ENCODE results near the gene CDK18.
"Not testable (repeated sequence)": the region's sequence is repeated elsewhere in the genome, so short reads cannot be mapped to it uniquely, and the experiment has no call there.

The CDK18 gene

GRCh38 chr1:205481218-205481617 is 23.3 kb upstream of the CDK18 start:
- DNase-seq (ENCODE audit: low spot score): no peak

- DNase-seq (ENCODE audit: low spot score): peak; percentile 78
Observed at GRCh38 chr1:205481629-205482151, 22.8 kb upstream of the CDK18 start.

GRCh38 chr1:205482587-205482986 is 21.9 kb upstream of the CDK18 start:
- not testable (repeated sequence) for DNase-seq (ENCODE audit: low spot score)

GRCh38 chr1:205483372-205483771 is 21.1 kb upstream of the CDK18 start:
- DNase-seq (ENCODE audit: low spot score): no peak

GRCh38 chr1:205484985-205485967 is 19.2 kb upstream of the CDK18 start:
- peak; percentile 83 for DNase-seq (ENCODE audit: low spot score)

- DNase-seq (ENCODE audit: low spot score): no peak
Observed at GRCh38 chr1:205486258-205486657, 18.2 kb upstream of the CDK18 start.

GRCh38 chr1:205488074-205488723 is 16.3 kb upstream of the CDK18 start:
- peak; percentile 75 for DNase-seq (ENCODE audit: low spot score)

DNA sequence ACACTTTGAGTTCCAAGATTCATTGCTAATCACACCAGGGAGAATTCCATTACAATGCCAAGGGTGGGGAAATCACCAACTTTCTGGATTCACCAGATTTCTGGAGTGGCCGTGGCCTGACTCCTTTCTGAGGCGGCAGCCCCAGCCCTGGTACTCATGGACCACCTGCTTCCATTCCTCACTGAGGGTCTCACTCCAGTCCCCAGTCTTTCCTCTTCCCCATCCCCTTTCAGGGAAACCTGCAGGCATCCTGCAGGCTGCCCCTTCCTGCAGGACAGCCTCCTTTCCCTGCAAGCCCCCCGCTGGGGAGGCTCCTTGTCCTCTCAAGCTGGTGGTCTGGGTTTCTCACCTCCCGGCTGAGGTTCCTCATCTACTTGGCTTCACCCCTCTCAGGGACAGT is 12.7 kb upstream of the CDK18 start:
- DNase-seq (ENCODE audit: low spot score): no peak

GRCh38 chr1:205492201-205492667 is 12.2 kb upstream of the CDK18 start:
- DNase-seq (ENCODE audit: low spot score): no peak

- no peak for DNase-seq (ENCODE audit: low spot score)
Observed at GRCh38 chr1:205492774-205493173, 11.7 kb upstream of the CDK18 start.

DNA sequence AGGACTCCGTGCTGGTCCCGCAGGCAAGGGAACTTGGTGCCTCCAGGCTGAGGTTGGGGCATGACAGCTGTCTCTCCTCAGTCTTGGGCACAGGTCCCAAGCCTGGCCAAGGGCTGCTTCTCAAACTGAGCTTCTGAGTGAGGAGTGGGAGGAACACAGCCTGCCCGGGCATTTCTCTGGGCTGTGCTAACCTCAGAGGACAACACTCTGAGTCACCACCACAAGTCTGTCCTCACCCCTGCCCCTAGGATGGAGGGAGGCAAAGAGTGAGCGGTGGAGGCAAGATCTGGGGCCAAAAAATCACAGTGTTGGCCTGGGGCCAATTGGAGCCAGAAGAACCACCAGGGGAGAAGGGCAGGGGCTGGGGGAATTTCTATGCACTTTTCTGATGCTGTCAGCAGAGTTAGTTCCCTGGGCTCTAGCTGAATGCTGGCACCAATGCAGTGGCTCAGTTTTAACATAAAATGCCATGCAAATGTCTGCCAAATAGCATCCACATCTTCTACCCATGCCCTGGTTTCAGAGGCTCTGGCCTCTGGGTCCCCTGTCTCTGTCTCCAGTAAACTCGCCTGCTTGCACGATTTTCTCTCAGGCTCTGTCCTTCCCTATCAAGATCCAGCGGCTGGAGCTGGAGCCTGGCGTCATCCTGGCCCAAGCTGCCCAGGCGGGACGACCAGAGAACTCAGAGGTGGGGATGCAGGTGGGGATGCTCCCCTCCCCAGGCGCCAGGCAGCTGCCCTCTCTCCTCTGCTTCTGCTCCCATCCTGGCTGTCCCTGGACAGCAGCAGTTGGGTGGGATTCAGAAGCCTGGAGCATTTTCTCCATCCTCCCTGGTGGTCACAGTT is 11.0 kb upstream of the CDK18 start:
- DNase-seq (ENCODE audit: low spot score): no peak

- DNase-seq (ENCODE audit: low spot score): no peak
Observed at GRCh38 chr1:205494115-205494514, 10.4 kb upstream of the CDK18 start.

- no peak for DNase-seq (ENCODE audit: low spot score)
Observed at GRCh38 chr1:205495237-205495823, 9.1 kb upstream of the CDK18 start.

GRCh38 chr1:205496661-205497060 is 7.8 kb upstream of the CDK18 start:
- DNase-seq (ENCODE audit: low spot score): no peak

DNA sequence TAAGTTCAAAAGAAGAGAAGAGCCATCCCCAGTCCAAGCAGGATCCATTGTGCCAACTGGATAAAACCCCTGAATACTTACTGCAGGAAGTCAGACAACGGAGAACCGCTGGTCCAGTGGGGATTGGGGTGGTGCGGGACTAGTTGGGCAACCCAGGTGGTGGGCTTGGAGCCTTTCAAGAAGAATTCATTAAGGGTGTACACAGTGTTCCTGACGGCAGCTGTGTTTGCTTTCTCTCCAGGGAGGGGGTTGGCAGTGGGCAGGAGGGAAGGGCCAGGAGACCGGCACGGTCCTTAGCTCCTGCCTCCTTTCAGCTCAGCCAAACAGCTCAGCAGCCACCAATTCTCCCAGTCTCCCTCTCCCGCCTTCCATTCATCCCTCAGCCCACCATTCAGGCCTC is 7.1 kb upstream of the CDK18 start:
- no peak for DNase-seq (ENCODE audit: low spot score)

DNA sequence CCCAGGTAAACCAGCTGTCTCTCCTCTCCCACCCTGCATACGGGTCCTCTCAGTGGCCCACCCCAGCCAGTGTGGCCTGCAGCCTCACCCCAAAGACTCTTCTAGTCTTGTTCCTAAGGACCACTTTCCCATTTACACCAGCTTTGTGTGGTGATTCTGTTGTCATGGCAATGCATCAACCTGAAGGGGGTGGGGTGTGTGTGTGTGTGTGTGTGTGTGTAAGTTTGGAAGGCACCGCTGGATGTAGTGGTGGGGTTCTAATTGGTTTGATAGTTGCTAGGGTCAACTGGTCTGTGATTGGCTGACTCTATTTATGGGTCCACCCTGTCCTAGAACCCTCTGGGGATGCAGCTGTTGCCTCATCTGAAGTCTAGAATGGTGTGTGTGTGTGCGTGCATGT is 4.7 kb upstream of the CDK18 start:
- DNase-seq (ENCODE audit: low spot score): no peak

- no peak for DNase-seq (ENCODE audit: low spot score)
Observed at GRCh38 chr1:205500240-205501233, 3.9 kb upstream of the CDK18 start.

GRCh38 chr1:205502111-205502810 is 2.2 kb upstream of the CDK18 start:
- DNase-seq (ENCODE audit: low spot score): no peak

DNA sequence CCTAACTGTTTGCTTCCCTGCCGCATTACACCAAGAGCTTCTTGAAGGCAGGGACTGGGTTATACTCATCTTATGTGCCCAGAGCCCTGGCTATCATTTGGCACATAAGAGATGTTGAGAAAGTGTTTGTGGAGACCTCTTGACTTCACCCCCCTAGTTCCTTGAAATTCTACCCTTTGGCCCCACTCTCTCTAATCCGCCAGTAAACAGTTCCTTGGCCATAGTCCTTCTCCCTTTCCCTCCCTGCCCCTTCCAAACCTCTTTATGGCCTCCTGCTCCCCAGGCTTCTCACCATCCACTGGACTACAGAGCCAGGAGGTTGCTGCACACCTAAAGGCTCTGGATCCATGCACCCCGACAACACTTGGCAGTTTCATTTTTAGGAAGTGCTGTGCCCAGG is 1.5 kb upstream of the CDK18 start:
- no peak for DNase-seq (ENCODE audit: low spot score)

Data from ecto neural progenitor cell (in vitro differentiated cells).